IPS DF 4.7 (cell line): Measurements from ENCODE around the gene ATXN2.
A peak's percentile ranks its signal among the peaks of the same experiment; 100 is the strongest.
"Not testable (repeated sequence)": the region's sequence is repeated elsewhere in the genome, so short reads cannot be mapped to it uniquely, and the experiment has no call there.

Experiments
- DNase-seq: peaks from one replicate; pipeline ENCODE4 v3.0.0-alpha.2; 2013; ENCODE audit warnings: low spot score; ENCODE audit errors: extremely low read depth

The ATXN2 gene

GRCh38 chr12:111598637-111599452 is at the start of gene ATXN2:
TSS of gene ATXN2 (minus strand) at chr12:111599315. CDS start at chr12:111599034, 281 bp downstream.
- no peak for DNase-seq

GRCh38 chr12:111645433-111645832 is 46.3 kb upstream of the ATXN2 start:
- no peak for DNase-seq

GRCh38 chr12:111643427-111643826 is 44.3 kb upstream of the ATXN2 start:
- no peak for DNase-seq

GRCh38 chr12:111642681-111643426 is 43.7 kb upstream of the ATXN2 start:
- no peak for DNase-seq

GRCh38 chr12:111640506-111640905 is 41.4 kb upstream of the ATXN2 start:
- DNase-seq: no peak

GRCh38 chr12:111638556-111638955 is 39.4 kb upstream of the ATXN2 start:
- no peak for DNase-seq

GRCh38 chr12:111636209-111636945 is 37.3 kb upstream of the ATXN2 start:
- DNase-seq: peak; percentile 53

GRCh38 chr12:111635524-111635923 is 36.4 kb upstream of the ATXN2 start:
- no peak for DNase-seq

GRCh38 chr12:111628505-111629260 is 29.6 kb upstream of the ATXN2 start:
- no peak for DNase-seq

- no peak for DNase-seq
These were observed 27.1 kb upstream of the ATXN2 start for GRCh38 chr12:111626230-111626629.

- DNase-seq: no peak
These were observed 25.4 kb upstream of the ATXN2 start for GRCh38 chr12:111624540-111624939.

- DNase-seq: not testable (repeated sequence)
These were observed 18.7 kb upstream of the ATXN2 start for GRCh38 chr12:111617841-111618240.

GRCh38 chr12:111616177-111616623 is 17.1 kb upstream of the ATXN2 start:
- no peak for DNase-seq

- DNase-seq: no peak
These were observed 8.1 kb upstream of the ATXN2 start for GRCh38 chr12:111607239-111607638.

GRCh38 chr12:111606767-111607230 is 7.7 kb upstream of the ATXN2 start:
- DNase-seq: no peak

- DNase-seq: no peak
These were observed 7.0 kb upstream of the ATXN2 start for GRCh38 chr12:111605911-111606766.

- DNase-seq: not testable (repeated sequence)
These were observed 3.7 kb upstream of the ATXN2 start for GRCh38 chr12:111602857-111603256.

- no peak for DNase-seq
These were observed 3.2 kb upstream of the ATXN2 start for GRCh38 chr12:111602348-111602747.

- not testable (repeated sequence) for DNase-seq
These were observed 1.9 kb upstream of the ATXN2 start for GRCh38 chr12:111600986-111601385.

- no peak for DNase-seq
These were observed 1.1 kb upstream of the ATXN2 start for GRCh38 chr12:111600205-111600642.
